ENCODE data around the gene TESK2. TPM values are rescaled to one million over a fixed set of nuclear protein-coding genes. Genes with fewer than 3 reads are reported as not detected.

The TESK2 gene
- total RNA-seq, 2 experiments from 2014 or later: 4.9 to 6.6 TPM

DNA sequence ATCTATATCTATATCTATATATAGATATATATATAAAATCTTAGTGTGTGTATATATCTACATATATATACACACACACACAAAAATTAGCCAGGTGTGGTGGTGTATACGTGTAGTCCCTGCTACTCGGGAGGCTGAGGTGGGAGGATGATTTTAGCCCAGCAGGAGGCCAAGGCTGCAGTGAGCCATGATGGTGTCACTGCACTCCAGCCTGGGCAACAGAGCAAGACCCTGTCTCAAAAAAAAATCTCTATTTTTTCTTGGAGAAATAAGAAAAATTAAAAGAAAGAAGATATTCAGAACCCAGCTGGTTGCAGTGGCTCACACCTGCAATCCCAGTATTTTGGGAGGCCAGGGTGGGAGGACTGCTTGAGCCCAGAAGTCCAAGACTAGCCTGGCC, 85.3 kb downstream of the TESK2 start:
- no peaks in the 10 kb centered on the region for H3K9me3 ChIP-seq (ENCODE audit: low read length)
- no peaks in the 10 kb centered on the region for H3K9me2 ChIP-seq (ENCODE audit: insufficient read depth, low read length)
- POLR2A ChIA-PET: interaction anchor here (0.5 to 0.6 kb wide), 3 partner anchors 12 to 100 kb away, joined by 3 to 7 read pairs (median 4); no protein-coding TSS in a partner anchor
- H2AFZ ChIP-seq (ENCODE audit: low read length): no peak overlapping the region
- DNase-seq (ENCODE audit: low spot score): no peak
- H3K36me3 ChIP-seq (ENCODE audit: insufficient read depth, low read length): no peaks in the 10 kb centered on the region
- H3K4me1 ChIP-seq (ENCODE audit: insufficient read depth, low read length, poor library complexity, severe bottlenecking): peaks cover 7% of the 10 kb centered on the region
- H3K79me2 ChIP-seq (ENCODE audit: insufficient read depth, low read depth, low read length): no peaks in the 10 kb centered on the region
- TF ChIP-seq EZH2phosphoT487 (IDR thresholded peaks at IDR 0.05; ENCODE audit: borderline replicate concordance, low read depth, low read length) (no peak), CTCF (conservative IDR thresholded peaks at IDR 0.05; ENCODE audit: low read length) (no peak)
- no peaks in the 10 kb centered on the region for H4K20me1 ChIP-seq (ENCODE audit: insufficient read depth, low read length)
- CTCF ChIA-PET (ENCODE audit: unreplicated experiment): no interaction called here
- no peak overlapping the region for H3K4me3 ChIP-seq (ENCODE audit: low read depth, low read length, poor library complexity, severe bottlenecking)
- no TSS peak for BruUV-seq (replicated peaks)
- H3K4me2 ChIP-seq (ENCODE audit: low read length): no peak overlapping the region
- no peak overlapping the region for H3K27ac ChIP-seq (ENCODE audit: low read depth, low read length, poor library complexity, severe bottlenecking)
- intact Hi-C loops (cut with micrococcal nuclease; ENCODE audit: unreplicated experiment): no loop called here

- ChIA-PET CTCF (ENCODE audit: unreplicated experiment) (no interaction called here), POLR2A (interaction anchor here (0.7 kb wide), 1 partner anchor 85 kb away, joined by 3 read pairs; no protein-coding TSS in a partner anchor)
- BruUV-seq (replicated peaks): no TSS peak
- Histone ChIP-seq H2AFZ (ENCODE audit: low read length) (no peak overlapping the region), H3K27ac (ENCODE audit: low read depth, low read length, poor library complexity, severe bottlenecking) (no peak overlapping the region), H3K4me1 (ENCODE audit: insufficient read depth, low read length, poor library complexity, severe bottlenecking) (peaks cover 7% of the 10 kb centered on the region), H4K20me1 (ENCODE audit: insufficient read depth, low read length) (no peaks in the 10 kb centered on the region), H3K36me3 (ENCODE audit: insufficient read depth, low read length) (no peaks in the 10 kb centered on the region), H3K4me3 (ENCODE audit: low read depth, low read length, poor library complexity, severe bottlenecking) (no peak overlapping the region), H3K9me2 (ENCODE audit: insufficient read depth, low read length) (no peaks in the 10 kb centered on the region), H3K9me3 (ENCODE audit: low read length) (no peaks in the 10 kb centered on the region), H3K79me2 (ENCODE audit: insufficient read depth, low read depth, low read length) (no peaks in the 10 kb centered on the region), H3K4me2 (ENCODE audit: low read length) (no peak overlapping the region)
- intact Hi-C loops (cut with micrococcal nuclease; ENCODE audit: unreplicated experiment): no loop called here
- DNase-seq (ENCODE audit: low spot score): no peak
- no peak for TF ChIP-seq EZH2phosphoT487 (IDR thresholded peaks at IDR 0.05; ENCODE audit: borderline replicate concordance, low read depth, low read length)
- no peak for TF ChIP-seq CTCF (conservative IDR thresholded peaks at IDR 0.05; ENCODE audit: low read length)
Observed at GRCh38 chr1:45403718-45404117, 87.2 kb downstream of the TESK2 start.

DNA sequence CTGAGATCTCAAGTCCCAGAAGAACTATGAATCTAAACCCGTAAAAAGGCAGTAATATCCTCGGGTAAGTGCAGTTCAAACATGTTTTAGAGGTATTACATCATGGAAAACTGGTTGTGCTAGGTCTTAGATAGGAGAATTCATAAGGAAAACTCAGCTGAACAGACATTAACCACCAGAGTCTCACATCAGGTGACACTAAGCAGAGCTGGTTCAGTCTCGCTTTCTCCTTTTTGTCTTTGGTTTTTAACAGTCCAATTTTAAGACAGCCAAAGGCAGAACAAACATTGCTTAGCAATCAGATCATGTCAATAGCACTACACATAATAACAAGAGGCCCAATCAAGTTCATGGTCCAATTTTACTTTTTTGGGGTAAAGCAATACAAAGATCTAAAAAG, 87.7 kb downstream of the TESK2 start:
- TF ChIP-seq EZH2phosphoT487 (IDR thresholded peaks at IDR 0.05; ENCODE audit: borderline replicate concordance, low read depth, low read length) (no peak), CTCF (conservative IDR thresholded peaks at IDR 0.05; ENCODE audit: low read length) (no peak)
- ChIA-PET POLR2A (interaction anchor here (0.7 to 1.7 kb wide), 2 partner anchors 10 to 86 kb away, joined by 3 to 10 read pairs; no protein-coding TSS in a partner anchor), CTCF (ENCODE audit: unreplicated experiment) (no interaction called here)
- no peak overlapping the region for H3K4me2 ChIP-seq (ENCODE audit: low read length)
- H3K4me1 ChIP-seq (ENCODE audit: insufficient read depth, low read length, poor library complexity, severe bottlenecking): peaks cover 6% of the 10 kb centered on the region
- BruUV-seq (replicated peaks): no TSS peak
- DNase-seq (ENCODE audit: low spot score): no peak
- H3K27ac ChIP-seq (ENCODE audit: low read depth, low read length, poor library complexity, severe bottlenecking): no peak overlapping the region
- H3K79me2 ChIP-seq (ENCODE audit: insufficient read depth, low read depth, low read length): no peaks in the 10 kb centered on the region
- H3K9me2 ChIP-seq (ENCODE audit: insufficient read depth, low read length): no peaks in the 10 kb centered on the region
- no peak overlapping the region for H3K4me3 ChIP-seq (ENCODE audit: low read depth, low read length, poor library complexity, severe bottlenecking)
- H4K20me1 ChIP-seq (ENCODE audit: insufficient read depth, low read length): no peaks in the 10 kb centered on the region
- H3K36me3 ChIP-seq (ENCODE audit: insufficient read depth, low read length): no peaks in the 10 kb centered on the region
- no peak overlapping the region for H2AFZ ChIP-seq (ENCODE audit: low read length)
- intact Hi-C loops (cut with micrococcal nuclease; ENCODE audit: unreplicated experiment): no loop called here
- no peaks in the 10 kb centered on the region for H3K9me3 ChIP-seq (ENCODE audit: low read length)

Measured in OCI-LY7 (cell line).